ENCODE results near the gene SLC9A9.

DNA sequence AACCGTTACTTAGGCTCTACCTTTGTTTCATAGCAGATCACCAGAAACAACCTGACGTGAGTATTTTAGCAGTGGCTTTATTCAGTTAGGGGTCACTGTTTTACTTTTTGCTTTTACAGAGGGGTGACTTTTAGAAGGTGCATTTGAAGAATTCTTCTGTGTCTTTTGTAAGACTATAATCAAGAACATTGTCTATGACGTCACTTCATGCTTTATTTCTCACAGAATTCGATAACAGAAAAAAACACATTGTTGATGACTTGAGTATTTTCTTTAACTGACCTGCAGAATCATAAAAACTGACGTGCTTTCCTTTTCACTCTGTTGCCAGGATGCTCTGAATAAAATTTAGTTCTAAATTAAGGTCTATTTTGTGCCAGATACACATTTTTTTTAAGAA is 244.5 kb downstream of the SLC9A9 start:
- TF ChIP-seq CTCF (IDR thresholded peaks at IDR 0.05): no peak
- no peak for TF ChIP-seq POLR2AphosphoS5 (IDR thresholded peaks at IDR 0.05)
- TF ChIP-seq EP300 (IDR thresholded peaks at IDR 0.05): no peak

Measured in gastroesophageal sphincter (tissue), 3 donors.